Measurements from ENCODE around the gene PIK3R2.
"Not testable (repeated sequence)": the region's sequence is repeated elsewhere in the genome, so short reads cannot be mapped to it uniquely, and the experiment has no call there.

The PIK3R2 gene

DNA sequence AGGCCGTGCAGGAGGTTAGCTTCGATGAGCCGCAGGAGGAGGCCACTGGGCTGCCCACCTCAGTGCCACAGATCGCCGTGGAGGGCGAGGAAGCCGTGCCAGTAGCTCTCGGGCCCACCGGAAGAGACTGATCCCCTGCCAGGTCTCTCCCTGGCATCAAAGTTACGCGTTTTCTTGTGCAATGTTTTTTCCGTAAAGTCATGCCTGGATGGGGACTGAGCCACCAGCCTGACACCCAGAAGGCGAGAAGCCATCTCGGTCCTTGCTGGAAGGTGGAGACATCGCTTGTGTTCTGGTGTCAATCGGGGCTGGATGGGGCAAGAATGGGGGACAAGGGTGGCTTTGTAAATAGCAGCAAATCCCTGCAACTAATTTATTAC, 3.4 kb upstream of the PIK3R2 start:
- in situ Hi-C loops (cut with HindIII; ENCODE audit: low pct_unique_long_range_greater_than_20kb, low sequenced_read_pairs): no loop called here
- TF ChIP-seq JUND (IDR thresholded peaks at IDR 0.05; ENCODE audit: low read depth): no peak
- no peak for DNase-seq (ENCODE audit: low read depth in 1 of 2, low spot score in 1 of 2)

- in situ Hi-C loops (cut with HindIII; ENCODE audit: low pct_unique_long_range_greater_than_20kb, low sequenced_read_pairs): no loop called here
- TF ChIP-seq JUND (IDR thresholded peaks at IDR 0.05; ENCODE audit: low read depth): no peak
- no peak for DNase-seq (ENCODE audit: low read depth in 1 of 2, low spot score in 1 of 2)
These were observed 2.0 kb upstream of the PIK3R2 start for GRCh38 chr19:18150776-18151624.

- in situ Hi-C loops (cut with HindIII; ENCODE audit: low pct_unique_long_range_greater_than_20kb, low sequenced_read_pairs): no loop called here
- no peak for TF ChIP-seq JUND (IDR thresholded peaks at IDR 0.05; ENCODE audit: low read depth)
These were observed 534 bp upstream of the PIK3R2 start for GRCh38 chr19:18152442-18152816.

DNA sequence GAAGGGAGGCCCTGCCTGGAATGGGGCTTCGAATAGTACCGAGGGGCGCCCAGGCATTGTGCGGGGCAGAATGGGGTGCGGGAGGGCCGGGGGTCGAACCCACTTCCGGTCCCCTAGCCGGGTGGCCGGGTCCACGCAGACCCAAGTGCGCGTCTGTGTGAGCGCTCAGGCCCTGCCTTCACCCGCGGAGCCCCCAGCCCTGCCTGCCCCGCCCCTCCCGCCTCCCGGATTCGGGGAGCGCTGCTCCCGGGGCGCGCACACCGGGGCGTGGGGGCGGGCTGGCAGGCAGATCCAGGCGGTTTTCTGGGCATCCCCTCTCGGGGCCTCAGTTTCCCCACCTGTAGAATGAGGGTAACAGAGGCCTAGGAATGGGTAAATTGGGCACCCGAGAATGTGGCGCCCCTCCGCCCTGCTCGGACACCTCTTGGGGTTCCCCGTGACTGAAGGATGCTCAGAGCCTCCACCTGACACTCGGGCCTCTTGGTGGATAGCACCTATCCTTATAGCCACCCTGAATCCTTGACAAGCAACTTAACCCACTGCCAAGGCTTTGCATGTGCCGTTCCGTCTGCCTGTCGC, 682 bp downstream of the PIK3R2 start:
- no peak for TF ChIP-seq JUND (IDR thresholded peaks at IDR 0.05; ENCODE audit: low read depth)
- in situ Hi-C loops (cut with HindIII; ENCODE audit: low pct_unique_long_range_greater_than_20kb, low sequenced_read_pairs): no loop called here
- DNase-seq (ENCODE audit: low read depth in 1 of 2, low spot score in 1 of 2): no peak

More at GRCh38 chr19:18152442-18152816, 534 bp upstream of the PIK3R2 start:
- DNase-seq (ENCODE audit: low read depth in 1 of 2, low spot score in 1 of 2): peak; percentile 85 to 87

GRCh38 chr19:18155095-18156087, 2.4 kb downstream of the PIK3R2 start:
- TF ChIP-seq JUND (IDR thresholded peaks at IDR 0.05; ENCODE audit: low read depth): no peak
- no peak for DNase-seq (ENCODE audit: low read depth in 1 of 2, low spot score in 1 of 2)
- in situ Hi-C loops (cut with HindIII; ENCODE audit: low pct_unique_long_range_greater_than_20kb, low sequenced_read_pairs): no loop called here

DNA sequence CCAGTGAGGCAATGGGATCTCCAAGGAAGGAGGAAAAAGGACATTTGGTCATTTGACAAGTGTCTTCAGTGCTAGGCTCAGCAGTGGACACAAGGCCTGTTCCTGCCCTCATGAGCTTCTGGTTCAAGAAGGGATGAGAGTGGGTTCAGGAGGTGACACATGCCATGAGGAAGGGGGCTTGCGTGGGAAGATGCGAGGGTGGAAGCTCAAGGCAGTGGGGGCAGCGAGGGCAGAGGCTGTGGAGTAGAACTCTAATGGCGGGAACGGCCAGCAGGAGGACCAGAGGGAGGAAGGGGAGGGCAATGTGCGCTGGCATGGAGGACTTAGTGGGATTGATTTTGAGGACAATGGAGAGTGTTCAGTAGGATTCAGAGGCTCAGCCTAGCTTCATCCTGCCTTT, 3.3 kb downstream of the PIK3R2 start:
- DNase-seq (ENCODE audit: low read depth in 1 of 2, low spot score in 1 of 2): no peak
- no peak for TF ChIP-seq JUND (IDR thresholded peaks at IDR 0.05; ENCODE audit: low read depth)
- in situ Hi-C loops (cut with HindIII; ENCODE audit: low pct_unique_long_range_greater_than_20kb, low sequenced_read_pairs): no loop called here

DNA sequence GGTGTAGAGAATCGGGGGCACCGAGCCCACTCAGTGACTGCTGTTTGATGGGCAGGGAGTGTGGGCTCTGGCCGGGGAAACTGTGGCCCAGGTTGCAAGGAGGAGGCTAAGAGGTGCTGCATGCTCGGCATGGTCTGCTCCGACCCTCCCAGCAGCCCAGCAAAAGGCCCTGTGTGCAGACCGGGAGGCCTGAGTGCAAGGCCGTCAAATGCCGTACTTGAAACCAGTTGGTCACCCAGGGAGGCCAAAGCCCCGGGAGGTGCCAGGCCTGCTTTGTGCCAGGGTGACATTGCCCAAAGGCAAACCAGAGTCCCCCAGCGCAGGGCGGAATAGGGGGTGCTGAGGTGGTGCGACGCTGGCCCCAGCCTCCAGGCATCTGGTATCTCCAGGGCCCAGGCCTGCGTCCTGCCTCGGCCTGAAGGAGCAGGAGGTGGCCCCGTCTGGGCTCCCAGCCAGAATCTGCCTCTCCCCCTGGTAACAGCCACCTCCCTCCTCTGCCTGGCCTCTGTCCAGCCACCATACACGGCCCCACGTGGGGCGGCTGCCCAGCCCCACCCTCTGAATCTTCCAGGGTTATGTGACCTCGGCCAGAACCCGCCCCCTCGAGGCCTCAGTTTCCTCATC, 4.0 kb downstream of the PIK3R2 start:
- no peak for DNase-seq (ENCODE audit: low read depth in 1 of 2, low spot score in 1 of 2)
- in situ Hi-C loops (cut with HindIII; ENCODE audit: low pct_unique_long_range_greater_than_20kb, low sequenced_read_pairs): no loop called here

DNA sequence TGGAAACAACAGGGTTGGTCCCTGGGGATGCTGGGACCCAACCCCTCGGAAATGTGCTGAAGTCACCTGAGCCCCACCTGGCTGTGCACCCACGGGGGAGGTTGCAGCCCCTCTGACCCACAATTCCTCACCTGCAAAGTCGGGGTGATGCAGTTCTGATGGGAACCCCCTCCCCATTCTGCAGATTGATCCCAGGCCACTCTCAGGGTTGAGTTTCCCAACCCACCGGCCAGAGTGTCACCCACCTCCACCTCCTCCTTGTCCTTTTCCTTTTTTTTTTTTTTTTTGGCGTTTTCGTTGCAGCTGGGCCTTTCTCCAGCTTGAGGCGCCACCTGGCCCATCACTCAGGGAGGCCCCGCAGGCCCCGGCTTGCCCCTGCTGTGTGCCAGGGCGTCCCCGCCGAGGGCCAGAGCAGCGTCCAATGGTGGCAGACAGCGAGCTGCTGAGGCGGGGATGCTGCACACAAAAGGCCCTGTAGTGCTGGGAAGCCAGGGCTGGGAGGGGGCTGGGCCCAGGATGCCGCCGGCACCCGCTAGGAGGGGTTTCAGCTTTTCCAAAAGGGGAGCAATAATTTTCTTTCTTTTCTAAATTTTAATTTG, 4.6 kb downstream of the PIK3R2 start:
- no peak for TF ChIP-seq JUND (IDR thresholded peaks at IDR 0.05; ENCODE audit: low read depth)
- DNase-seq (ENCODE audit: low read depth in 1 of 2, low spot score in 1 of 2): no peak
- in situ Hi-C loops (cut with HindIII; ENCODE audit: low pct_unique_long_range_greater_than_20kb, low sequenced_read_pairs): no loop called here

More for the DNA sequence above, 4.0 kb downstream of the PIK3R2 start:
- TF ChIP-seq JUND (IDR thresholded peaks at IDR 0.05; ENCODE audit: low read depth): no peak

DNA sequence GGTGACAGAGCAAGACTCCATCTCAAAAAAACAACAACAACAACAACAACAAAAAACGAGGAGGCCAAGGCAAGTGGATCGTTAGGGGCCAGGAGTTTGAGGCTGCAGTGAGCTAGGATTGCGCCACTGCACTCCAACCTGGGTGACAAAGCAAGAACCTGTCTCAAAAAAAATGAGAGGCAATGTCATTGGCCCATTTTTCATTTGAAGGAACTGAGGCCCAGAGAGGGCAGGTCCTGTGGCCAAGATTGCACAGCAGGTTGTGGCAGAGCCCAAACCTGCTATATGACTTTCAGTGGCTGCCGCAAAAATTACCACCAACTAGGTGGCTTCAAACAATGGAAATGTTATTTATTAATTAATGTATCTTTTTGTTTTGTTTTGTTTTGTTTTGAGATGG, 5.5 kb downstream of the PIK3R2 start:
- TF ChIP-seq JUND (IDR thresholded peaks at IDR 0.05; ENCODE audit: low read depth): no peak
- in situ Hi-C loops (cut with HindIII; ENCODE audit: low pct_unique_long_range_greater_than_20kb, low sequenced_read_pairs): no loop called here
- no peak for DNase-seq (ENCODE audit: low read depth in 1 of 2, low spot score in 1 of 2)

DNA sequence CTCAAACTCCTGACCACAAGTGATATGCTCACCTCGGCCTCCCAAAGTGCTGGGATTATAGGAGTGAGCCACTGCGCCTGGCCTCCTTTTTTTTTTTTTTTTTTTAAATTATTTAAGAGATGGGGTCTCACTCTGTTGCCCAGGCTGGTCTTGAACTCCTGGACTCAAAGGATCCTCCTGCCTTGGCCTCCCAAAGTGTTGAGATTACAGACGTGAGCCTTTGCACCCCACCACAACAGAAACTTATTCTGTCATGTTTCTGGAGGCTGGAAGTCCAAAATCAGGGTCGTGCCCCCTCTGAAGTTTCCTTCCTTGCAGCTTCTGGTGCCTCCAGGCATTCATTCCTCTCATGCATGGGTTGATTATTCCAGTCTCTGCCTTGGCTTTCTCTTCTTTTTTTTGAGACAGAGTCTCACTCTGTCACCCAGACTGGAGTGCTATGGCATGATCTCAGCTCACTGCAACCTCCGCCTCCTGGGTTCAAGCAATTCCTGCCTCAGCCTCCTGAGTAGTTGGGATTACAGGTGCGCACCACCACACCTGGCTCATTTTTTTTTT, 6.2 kb downstream of the PIK3R2 start:
- in situ Hi-C loops (cut with HindIII; ENCODE audit: low pct_unique_long_range_greater_than_20kb, low sequenced_read_pairs); DNase-seq (ENCODE audit: low read depth in 1 of 2, low spot score in 1 of 2): not testable (repeated sequence)

GRCh38 chr19:18159810-18160209, 6.8 kb downstream of the PIK3R2 start:
- in situ Hi-C loops (cut with HindIII; ENCODE audit: low pct_unique_long_range_greater_than_20kb, low sequenced_read_pairs): no loop called here
- DNase-seq (ENCODE audit: low read depth in 1 of 2, low spot score in 1 of 2): no peak
- no peak for TF ChIP-seq JUND (IDR thresholded peaks at IDR 0.05; ENCODE audit: low read depth)

Data from T47D (cell line).